ENCODE results near the gene TRAF3IP3. TPM values are rescaled to one million over a fixed set of nuclear protein-coding genes. Genes with fewer than 3 reads are reported as not detected.

Gene TRAF3IP3
- total and polyA plus RNA-seq, 2 experiments from 2014 or later, result 0.13 to 0.16 TPM

DNA sequence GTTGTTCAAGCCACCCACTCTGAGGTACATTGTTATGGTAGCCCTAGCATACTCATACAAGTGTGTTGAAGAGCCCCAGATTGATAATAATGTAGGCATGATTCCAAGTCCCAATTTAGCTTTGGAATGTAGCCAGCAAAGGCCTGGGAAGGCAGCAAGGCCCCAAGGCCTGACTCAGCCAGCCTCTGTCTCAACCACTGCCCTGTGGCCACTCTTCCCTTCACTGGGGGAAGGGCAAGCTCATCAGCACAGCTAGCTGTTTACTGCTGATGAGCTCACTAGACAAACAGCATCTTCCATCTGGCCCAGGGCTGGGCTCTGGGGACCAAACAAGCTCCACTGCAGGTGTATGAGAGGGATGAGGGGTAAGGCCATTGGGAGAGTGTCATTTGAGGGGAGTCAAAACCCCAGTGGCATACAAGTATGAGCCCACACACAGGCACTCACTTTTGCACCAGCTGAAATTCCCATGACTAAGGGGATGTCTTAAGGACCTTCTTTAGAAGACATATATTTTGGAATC, 52.3 kb downstream of the TRAF3IP3 start:
- H3K27ac ChIP-seq, result no peak overlapping the region
- peak; percentile 80 for DNase-seq (ENCODE audit: low spot score)
- no peak overlapping the region for H2AFZ ChIP-seq
- H3K36me3 ChIP-seq (replicated peaks; ENCODE audit: insufficient read depth, low read depth), result no peaks in the 10 kb centered on the region
- peaks cover 29% of the 10 kb centered on the region for H3K79me2 ChIP-seq
- no peaks in the 10 kb centered on the region for H3K9me2 ChIP-seq (replicated peaks; ENCODE audit: insufficient read depth)
- H3K27me3 ChIP-seq, result no peaks in the 10 kb centered on the region
- no peak for TF ChIP-seq EZH2 (IDR thresholded peaks at IDR 0.05; ENCODE audit: borderline replicate concordance)
- no peak for TF ChIP-seq EZH2phosphoT487 (IDR thresholded peaks at IDR 0.05; ENCODE audit: low read depth, severe bottlenecking, unreplicated experiment)
- H3K4me2 ChIP-seq, result no peak overlapping the region
- no peak overlapping the region for H3K4me3 ChIP-seq
- H4K20me1 ChIP-seq (ENCODE audit: insufficient read depth, poor library complexity, severe bottlenecking), result peaks cover 4% of the 10 kb centered on the region
- peaks cover 7% of the 10 kb centered on the region for H3K4me1 ChIP-seq (ENCODE audit: insufficient read depth)
- H3K9me3 ChIP-seq (ENCODE audit: low read depth), result no peaks in the 10 kb centered on the region

DNA sequence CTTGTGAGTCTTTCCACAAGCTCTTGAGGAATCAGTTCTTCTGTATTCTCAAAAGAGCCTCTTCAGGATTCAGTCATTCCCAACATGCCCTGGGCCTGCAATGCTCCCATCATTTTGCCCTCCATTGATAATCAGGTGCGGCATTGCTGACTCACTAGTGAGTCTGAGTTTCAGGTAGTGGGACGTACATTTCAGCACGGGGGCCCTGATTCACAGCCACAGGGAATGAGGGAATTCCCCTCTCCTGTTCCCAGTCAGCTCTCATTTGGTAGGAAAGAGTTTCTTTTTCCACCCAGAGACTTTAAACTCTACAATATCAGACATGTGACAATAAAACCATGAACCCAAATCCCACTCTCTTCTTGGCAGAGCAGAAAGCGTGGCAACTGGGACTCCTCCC, 53.8 kb downstream of the TRAF3IP3 start:
- no peaks in the 10 kb centered on the region for H3K36me3 ChIP-seq (replicated peaks; ENCODE audit: insufficient read depth, low read depth)
- H3K27ac ChIP-seq, result no peak overlapping the region
- H3K79me2 ChIP-seq, result peaks cover 15% of the 10 kb centered on the region
- H3K27me3 ChIP-seq, result no peaks in the 10 kb centered on the region
- TF ChIP-seq EZH2 (IDR thresholded peaks at IDR 0.05; ENCODE audit: borderline replicate concordance), result no peak
- TF ChIP-seq EZH2phosphoT487 (IDR thresholded peaks at IDR 0.05; ENCODE audit: low read depth, severe bottlenecking, unreplicated experiment), result no peak
- TF ChIP-seq, protein P1, sequence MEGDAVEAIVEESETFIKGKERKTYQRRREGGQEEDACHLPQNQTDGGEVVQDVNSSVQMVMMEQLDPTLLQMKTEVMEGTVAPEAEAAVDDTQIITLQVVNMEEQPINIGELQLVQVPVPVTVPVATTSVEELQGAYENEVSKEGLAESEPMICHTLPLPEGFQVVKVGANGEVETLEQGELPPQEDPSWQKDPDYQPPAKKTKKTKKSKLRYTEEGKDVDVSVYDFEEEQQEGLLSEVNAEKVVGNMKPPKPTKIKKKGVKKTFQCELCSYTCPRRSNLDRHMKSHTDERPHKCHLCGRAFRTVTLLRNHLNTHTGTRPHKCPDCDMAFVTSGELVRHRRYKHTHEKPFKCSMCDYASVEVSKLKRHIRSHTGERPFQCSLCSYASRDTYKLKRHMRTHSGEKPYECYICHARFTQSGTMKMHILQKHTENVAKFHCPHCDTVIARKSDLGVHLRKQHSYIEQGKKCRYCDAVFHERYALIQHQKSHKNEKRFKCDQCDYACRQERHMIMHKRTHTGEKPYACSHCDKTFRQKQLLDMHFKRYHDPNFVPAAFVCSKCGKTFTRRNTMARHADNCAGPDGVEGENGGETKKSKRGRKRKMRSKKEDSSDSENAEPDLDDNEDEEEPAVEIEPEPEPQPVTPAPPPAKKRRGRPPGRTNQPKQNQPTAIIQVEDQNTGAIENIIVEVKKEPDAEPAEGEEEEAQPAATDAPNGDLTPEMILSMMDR (IDR thresholded peaks at IDR 0.05; ENCODE audit: poor library complexity), result no peak
- DNase-seq (ENCODE audit: low spot score), result no peak
- H2AFZ ChIP-seq, result no peak overlapping the region
- no peaks in the 10 kb centered on the region for H4K20me1 ChIP-seq (ENCODE audit: insufficient read depth, poor library complexity, severe bottlenecking)
- H3K9me2 ChIP-seq (replicated peaks; ENCODE audit: insufficient read depth), result no peaks in the 10 kb centered on the region
- H3K4me2 ChIP-seq, result no peak overlapping the region
- no peak overlapping the region for H3K4me3 ChIP-seq
- H3K4me1 ChIP-seq (ENCODE audit: insufficient read depth), result no peaks in the 10 kb centered on the region
- no peaks in the 10 kb centered on the region for H3K9me3 ChIP-seq (ENCODE audit: low read depth)
- 92% methylated on average over 4 of the region's 4 CpGs for WGBS (ENCODE audit: low lambda C conversion rate, missing lambda C conversion rate)

DNA sequence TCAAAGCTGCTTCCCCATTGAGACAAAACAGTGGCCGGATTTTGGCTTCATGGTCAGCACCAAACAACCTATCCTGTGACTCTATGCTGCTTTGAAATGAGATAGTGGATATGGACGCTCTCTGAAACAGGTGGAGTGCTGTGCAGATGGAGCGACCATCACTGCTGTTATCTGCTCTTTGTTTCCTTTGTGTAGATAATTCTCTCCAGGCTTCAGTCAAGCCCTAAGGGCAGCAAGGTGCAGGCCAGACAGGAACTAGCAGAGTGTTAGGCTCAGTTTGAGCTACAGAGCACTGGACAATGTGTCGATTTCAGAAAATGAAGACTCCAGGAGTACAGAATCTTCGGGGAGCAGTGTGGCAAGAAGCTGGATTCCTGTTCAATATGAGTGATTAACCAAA, 54.9 kb downstream of the TRAF3IP3 start:
- Histone ChIP-seq H3K9me2 (replicated peaks; ENCODE audit: insufficient read depth) (no peaks in the 10 kb centered on the region), H3K9me3 (ENCODE audit: low read depth) (no peaks in the 10 kb centered on the region)
- WGBS (ENCODE audit: low lambda C conversion rate, missing lambda C conversion rate), result 61% methylated on average over 5 of the region's 5 CpGs

DNA sequence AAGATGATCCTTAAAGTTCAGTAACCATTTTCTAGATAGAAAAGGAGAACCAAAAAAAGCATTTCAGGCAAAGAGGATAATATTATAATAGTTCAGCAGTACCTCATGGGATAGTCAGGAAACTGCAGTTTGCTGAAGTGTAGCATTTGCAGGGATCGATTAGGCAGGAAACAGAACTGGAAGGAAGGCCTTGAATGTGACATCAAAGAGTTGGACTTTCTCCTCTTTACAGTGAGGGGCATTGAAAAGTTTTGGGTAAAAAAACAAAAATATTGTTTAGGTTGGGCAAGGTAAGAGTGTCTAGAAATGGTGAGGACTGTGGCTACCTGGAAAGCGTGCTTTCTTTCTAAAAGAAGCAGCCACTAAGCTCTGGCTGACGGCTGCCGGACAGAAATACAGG, 58.0 kb downstream of the TRAF3IP3 start:
- Histone ChIP-seq H3K9me2 (replicated peaks; ENCODE audit: insufficient read depth) (no peaks in the 10 kb centered on the region), H3K9me3 (ENCODE audit: low read depth) (no peaks in the 10 kb centered on the region), H4K20me1 (ENCODE audit: insufficient read depth, poor library complexity, severe bottlenecking) (no peaks in the 10 kb centered on the region), H3K79me2 (no peaks in the 10 kb centered on the region), H3K4me1 (ENCODE audit: insufficient read depth) (no peaks in the 10 kb centered on the region), H3K27ac (no peak overlapping the region), H3K4me2 (no peak overlapping the region), H2AFZ (no peak overlapping the region), H3K4me3 (no peak overlapping the region), H3K36me3 (replicated peaks; ENCODE audit: insufficient read depth, low read depth) (no peaks in the 10 kb centered on the region), H3K27me3 (peaks cover 4% of the 10 kb centered on the region)
- DNase-seq (ENCODE audit: low spot score), result no peak
- WGBS (ENCODE audit: low lambda C conversion rate, missing lambda C conversion rate), result 94% methylated on average over 4 of the region's 4 CpGs
- TF ChIP-seq EZH2phosphoT487 (IDR thresholded peaks at IDR 0.05; ENCODE audit: low read depth, severe bottlenecking, unreplicated experiment) (no peak), EZH2 (IDR thresholded peaks at IDR 0.05; ENCODE audit: borderline replicate concordance) (no peak)
- TF ChIP-seq, protein P1 (IDR thresholded peaks at IDR 0.05; ENCODE audit: poor library complexity), result no peak

More for the DNA sequence above, 54.9 kb downstream of the TRAF3IP3 start:
- H3K4me3 ChIP-seq, result no peak overlapping the region
- no peaks in the 10 kb centered on the region for H3K4me1 ChIP-seq (ENCODE audit: insufficient read depth)
- H2AFZ ChIP-seq, result no peak overlapping the region
- no peak for DNase-seq (ENCODE audit: low spot score)
- no peaks in the 10 kb centered on the region for H3K36me3 ChIP-seq (replicated peaks; ENCODE audit: insufficient read depth, low read depth)
- H4K20me1 ChIP-seq (ENCODE audit: insufficient read depth, poor library complexity, severe bottlenecking), result no peaks in the 10 kb centered on the region
- TF ChIP-seq, protein P1 (IDR thresholded peaks at IDR 0.05; ENCODE audit: poor library complexity), result no peak
- TF ChIP-seq EZH2phosphoT487 (IDR thresholded peaks at IDR 0.05; ENCODE audit: low read depth, severe bottlenecking, unreplicated experiment) (no peak), EZH2 (IDR thresholded peaks at IDR 0.05; ENCODE audit: borderline replicate concordance) (no peak)
- no peak overlapping the region for H3K4me2 ChIP-seq
- H3K79me2 ChIP-seq, result peaks cover 3% of the 10 kb centered on the region
- no peak overlapping the region for H3K27ac ChIP-seq
- H3K27me3 ChIP-seq, result no peaks in the 10 kb centered on the region

Data from hepatocyte (in vitro differentiated cells).